ENCODE results near the gene C6orf62. TPM values are rescaled to one million over a fixed set of nuclear protein-coding genes. Genes with fewer than 3 reads are reported as not detected.

The C6orf62 gene
- total and polyA plus RNA-seq, 2 donors (not counting 1 experiment from before 2014, with no cell fraction given) = 69.2 to 143 TPM

Other genes with a start within 250 kb of the C6orf62 start
- gene GPLD1, start 229.6 kb downstream of the C6orf62 start, total RNA-seq = 6.2 and 7.0 TPM in 2 replicates
- 1.6 and 1.9 TPM in 2 replicates for gene GPLD1, start 229.6 kb downstream of the C6orf62 start, polyA plus RNA-seq
- 26.3 and 28.3 TPM in 2 replicates for gene ALDH5A1, start 224.2 kb downstream of the C6orf62 start, total RNA-seq
- 5.4 and 5.7 TPM in 2 replicates for gene ALDH5A1, start 224.2 kb downstream of the C6orf62 start, polyA plus RNA-seq
- gene KIAA0319, start 73.0 kb downstream of the C6orf62 start, total RNA-seq = 1.2 and 1.3 TPM in 2 replicates
- 0.37 and 0.67 TPM in 2 replicates for gene KIAA0319, start 73.0 kb downstream of the C6orf62 start, polyA plus RNA-seq
- 63.5 and 68.1 TPM in 2 replicates for gene TDP2, start 52.3 kb downstream of the C6orf62 start, total RNA-seq
- gene TDP2, start 52.3 kb downstream of the C6orf62 start, polyA plus RNA-seq = 19.4 and 25.1 TPM in 2 replicates
- gene ACOT13, start 52.1 kb downstream of the C6orf62 start, total RNA-seq = 5.7 and 6.6 TPM in 2 replicates
- 3.6 and 3.9 TPM in 2 replicates for gene ACOT13, start 52.1 kb downstream of the C6orf62 start, polyA plus RNA-seq
- 7.3 and 8.2 TPM in 2 replicates for gene GMNN, start 55.8 kb upstream of the C6orf62 start, total RNA-seq
- 3.8 and 6.0 TPM in 2 replicates for gene GMNN, start 55.8 kb upstream of the C6orf62 start, polyA plus RNA-seq
- 5.0 and 6.4 TPM in 2 replicates for gene ARMH2, start 79.8 kb upstream of the C6orf62 start, total RNA-seq
- gene ARMH2, start 79.8 kb upstream of the C6orf62 start, polyA plus RNA-seq = 0.43 and 0.71 TPM in 2 replicates
- 430 and 443 TPM in 2 replicates for gene RIPOR2, start 216.8 kb upstream of the C6orf62 start, total RNA-seq
- 300 and 324 TPM in 2 replicates for gene RIPOR2, start 216.8 kb upstream of the C6orf62 start, polyA plus RNA-seq